ENCODE measurements around the gene SNRNP70. TPM values are rescaled to one million over a fixed set of nuclear protein-coding genes. Genes with fewer than 3 reads are reported as not detected.

Gene SNRNP70
- total and polyA plus RNA-seq, 2 of the 13 experiments (the other 11 are each of a cell fraction or from before 2014, with no cell fraction given) = 150 to 210 TPM

DNA sequence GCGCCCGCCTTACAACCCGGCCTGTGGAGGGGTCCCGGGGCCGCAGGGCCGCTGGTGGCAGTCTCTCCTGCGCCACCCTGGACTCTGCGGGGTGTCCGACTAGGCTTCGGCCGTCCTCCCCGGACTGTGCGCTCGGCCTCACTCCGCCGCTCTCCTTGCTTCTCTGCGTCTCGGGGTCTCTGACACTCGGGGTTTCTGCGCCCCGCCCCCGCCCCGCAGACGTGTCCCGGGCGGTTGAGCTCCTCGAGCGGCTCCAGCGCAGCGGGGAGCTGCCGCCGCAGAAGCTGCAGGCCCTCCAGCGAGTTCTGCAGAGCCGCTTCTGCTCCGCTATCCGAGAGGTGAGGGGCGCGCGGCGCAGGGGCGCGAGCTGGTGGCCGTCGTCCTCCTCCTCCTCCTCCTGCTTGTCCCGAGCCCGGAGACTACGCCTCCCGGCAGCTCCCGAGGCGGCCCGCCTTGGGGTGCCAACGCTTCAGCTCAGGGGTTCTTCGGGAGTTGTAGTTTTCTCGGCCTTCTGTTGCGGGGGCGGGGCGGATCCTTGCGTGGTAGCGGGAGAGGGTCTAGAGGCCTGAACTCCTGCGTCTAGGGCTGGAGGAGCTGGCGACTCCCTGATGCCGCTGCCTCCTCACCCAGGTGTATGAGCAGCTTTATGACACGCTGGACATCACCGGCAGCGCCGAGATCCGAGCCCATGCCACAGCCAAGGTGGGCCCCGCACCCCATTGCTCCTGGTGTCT, 29.5 kb downstream of the SNRNP70 start (continued):
- TF ChIP-seq, protein P1, sequence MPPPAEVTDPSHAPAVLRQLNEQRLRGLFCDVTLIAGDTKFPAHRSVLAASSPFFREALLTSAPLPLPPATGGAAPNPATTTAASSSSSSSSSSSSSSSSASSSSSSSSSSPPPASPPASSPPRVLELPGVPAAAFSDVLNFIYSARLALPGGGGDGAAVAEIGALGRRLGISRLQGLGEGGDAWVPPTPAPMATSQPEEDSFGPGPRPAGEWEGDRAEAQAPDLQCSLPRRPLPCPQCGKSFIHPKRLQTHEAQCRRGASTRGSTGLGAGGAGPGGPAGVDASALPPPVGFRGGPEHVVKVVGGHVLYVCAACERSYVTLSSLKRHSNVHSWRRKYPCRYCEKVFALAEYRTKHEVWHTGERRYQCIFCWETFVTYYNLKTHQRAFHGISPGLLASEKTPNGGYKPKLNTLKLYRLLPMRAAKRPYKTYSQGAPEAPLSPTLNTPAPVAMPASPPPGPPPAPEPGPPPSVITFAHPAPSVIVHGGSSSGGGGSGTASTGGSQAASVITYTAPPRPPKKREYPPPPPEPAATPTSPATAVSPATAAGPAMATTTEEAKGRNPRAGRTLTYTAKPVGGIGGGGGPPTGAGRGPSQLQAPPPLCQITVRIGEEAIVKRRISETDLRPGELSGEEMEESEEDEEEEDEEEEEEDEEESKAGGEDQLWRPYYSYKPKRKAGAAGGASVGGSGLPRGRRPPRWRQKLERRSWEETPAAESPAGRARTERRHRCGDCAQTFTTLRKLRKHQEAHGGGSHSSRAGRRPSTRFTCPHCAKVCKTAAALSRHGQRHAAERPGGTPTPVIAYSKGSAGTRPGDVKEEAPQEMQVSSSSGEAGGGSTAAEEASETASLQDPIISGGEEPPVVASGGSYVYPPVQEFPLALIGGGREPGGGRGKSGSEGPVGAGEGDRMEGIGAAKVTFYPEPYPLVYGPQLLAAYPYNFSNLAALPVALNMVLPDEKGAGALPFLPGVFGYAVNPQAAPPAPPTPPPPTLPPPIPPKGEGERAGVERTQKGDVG (CRISPR knock-in tag; IDR thresholded peaks at IDR 0.05; ENCODE audit: borderline replicate concordance) = no peak
- TF ChIP-seq CC2D1A (CRISPR knock-in tag; IDR thresholded peaks at IDR 0.05) = no peak
- TF ChIP-seq ZNF550 (CRISPR knock-in tag; IDR thresholded peaks at IDR 0.05; ENCODE audit: borderline replicate concordance) = no peak
- TF ChIP-seq ZFX (CRISPR knock-in tag; IDR thresholded peaks at IDR 0.05; ENCODE audit: low read depth) = peak; percentile 38
- peak in 1 of 2 experiments; percentile 66; a peak in 1 of 4 replicates for TF ChIP-seq KLF16 (CRISPR knock-in tag; IDR thresholded peaks at IDR 0.05)
- TF ChIP-seq CBX2 (IDR thresholded peaks at IDR 0.05; ENCODE audit: low read depth, low read length) = no peak
- TF ChIP-seq CBX2 (CRISPR knock-in tag; IDR thresholded peaks at IDR 0.05; ENCODE audit: low read depth) = no peak
- TF ChIP-seq DNMT1 (CRISPR knock-in tag; IDR thresholded peaks at IDR 0.05) = 0 out of 2 replicates have a peak, but pooled peaks have one; percentile 31
- TF ChIP-seq POLR2AphosphoS5 (IDR thresholded peaks at IDR 0.05; ENCODE audit: low read depth, low read length) = 0 out of 2 replicates have a peak, but pooled peaks have one; percentile 22
- TF ChIP-seq ZNF430 (CRISPR knock-in tag; IDR thresholded peaks at IDR 0.05) = 0 out of 2 replicates have a peak, but pooled peaks have one; percentile 40
- TF ChIP-seq RXRB (CRISPR knock-in tag; IDR thresholded peaks at IDR 0.05; ENCODE audit: borderline replicate concordance) = no peak
- TF ChIP-seq ZNF383 (CRISPR knock-in tag; IDR thresholded peaks at IDR 0.05; ENCODE audit: borderline replicate concordance) = no peak
- peak; percentile 49; the same call in 1 of the 2 replicates for TF ChIP-seq KAT8 (CRISPR knock-in tag; IDR thresholded peaks at IDR 0.05)
- 0 out of 2 replicates have a peak, but pooled peaks have one; percentile 42 for TF ChIP-seq TSC22D2 (CRISPR knock-in tag; IDR thresholded peaks at IDR 0.05; ENCODE audit: borderline replicate concordance)
- TF ChIP-seq POLR2A (IDR thresholded peaks at IDR 0.05; ENCODE audit: insufficient read depth in 1 of 2, low read depth in 2 of 2, low read length in 2 of 2) = peak; percentile 10 to 47; a peak in 1 of 4 replicates
- no peak for TF ChIP-seq PCBP1 (IDR thresholded peaks at IDR 0.05; ENCODE audit: borderline replicate concordance, low read depth, low read length)
- TF ChIP-seq ZNF143 (CRISPR knock-in tag; IDR thresholded peaks at IDR 0.05) = peak; percentile 87
- TF ChIP-seq ZC3H13 (CRISPR knock-in tag; IDR thresholded peaks at IDR 0.05) = 0 out of 2 replicates have a peak, but pooled peaks have one; percentile 55
- 0 out of 2 replicates have a peak, but pooled peaks have one; percentile 60 for TF ChIP-seq HOXA7 (CRISPR knock-in tag; IDR thresholded peaks at IDR 0.05)
